Measurements from ENCODE around the gene UBE2M.

The UBE2M gene

DNA sequence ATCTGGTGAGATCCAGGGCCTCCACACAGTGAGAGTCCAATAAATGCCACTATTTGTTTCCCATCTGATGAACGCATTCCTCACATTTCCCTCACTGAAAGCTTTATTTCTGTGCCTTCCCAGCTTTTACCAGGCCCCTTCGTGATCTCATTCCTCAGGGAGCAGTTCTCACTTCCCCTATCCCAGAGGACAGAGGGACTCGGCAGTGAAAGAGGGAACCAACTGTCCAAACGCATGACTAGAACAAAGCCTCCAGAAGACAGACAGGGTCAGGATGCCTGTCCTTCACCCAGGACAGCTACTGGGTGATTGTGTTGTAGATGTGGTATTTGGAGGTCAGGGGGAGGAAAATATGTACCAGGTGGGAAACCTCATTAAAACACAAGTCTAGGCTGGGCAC, 36.8 kb downstream of the UBE2M start:
- peaks cover 16% of the 10 kb centered on the region for H3F3A ChIP-seq (ENCODE audit: insufficient read depth)
- no peak overlapping the region for H3K9ac ChIP-seq (ENCODE audit: low read length)
- peaks cover 7% of the 10 kb centered on the region; the same call in 1 of the 2 replicates for H3K79me2 ChIP-seq (ENCODE audit: insufficient read depth, low read length)
- no peaks in the 10 kb centered on the region for H4K20me1 ChIP-seq (ENCODE audit: low read depth, low read length)
- no peaks in the 10 kb centered on the region for H3K27me3 ChIP-seq (ENCODE audit: low read length)
- no peak overlapping the region for H3K4me3 ChIP-seq (ENCODE audit: insufficient read depth, low read length, poor library complexity, severe bottlenecking)
- H3K36me3 ChIP-seq (ENCODE audit: low read length) = no peaks in the 10 kb centered on the region
- H3K4me2 ChIP-seq (ENCODE audit: low read depth, low read length, poor library complexity, severe bottlenecking) = no peak overlapping the region
- H3K9me2 ChIP-seq (replicated peaks; ENCODE audit: insufficient read depth, low read length) = no peaks in the 10 kb centered on the region
- H2AFZ ChIP-seq (ENCODE audit: low read depth, low read length, severe bottlenecking) = no peak overlapping the region
- no peak overlapping the region for H3K27ac ChIP-seq (ENCODE audit: low read depth, low read length)
- no peaks in the 10 kb centered on the region for H3K9me3 ChIP-seq (ENCODE audit: insufficient read depth, low read length)
- TF ChIP-seq EZH2phosphoT487 (conservative IDR thresholded peaks at IDR 0.05; ENCODE audit: low read length) = no peak
- TF ChIP-seq CTCF (IDR thresholded peaks at IDR 0.05; ENCODE audit: insufficient read depth, low read length, poor library complexity, severe bottlenecking) = no peak

DNA sequence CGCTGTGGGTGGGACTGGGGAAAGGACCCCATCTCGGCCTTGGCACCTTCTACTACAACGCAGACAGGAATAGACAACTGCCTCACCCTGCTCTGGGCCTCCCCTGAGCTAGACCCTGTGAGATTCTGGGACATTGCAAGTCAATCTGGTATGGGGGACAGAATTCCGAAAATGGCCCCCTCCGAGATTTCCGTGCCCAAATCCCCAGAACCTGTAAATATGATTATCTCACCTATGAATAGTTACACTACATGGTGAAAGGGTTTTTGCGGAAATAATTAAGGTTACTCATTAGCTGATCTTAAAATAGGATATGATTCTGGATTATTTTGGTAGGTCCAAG, 38.2 kb downstream of the UBE2M start:
- H3K27me3 ChIP-seq (ENCODE audit: low read length) = no peaks in the 10 kb centered on the region
- H3K36me3 ChIP-seq (ENCODE audit: low read length) = no peaks in the 10 kb centered on the region
- peaks cover 7% of the 10 kb centered on the region; the same call in 1 of the 2 replicates for H3K79me2 ChIP-seq (ENCODE audit: insufficient read depth, low read length)
- no peaks in the 10 kb centered on the region for H3K9me3 ChIP-seq (ENCODE audit: insufficient read depth, low read length)
- peak overlapping the region; percentile 73 for H3K4me3 ChIP-seq (ENCODE audit: insufficient read depth, low read length, poor library complexity, severe bottlenecking)
- peak overlapping the region; percentile 96 for H3K9ac ChIP-seq (ENCODE audit: low read length)
- TF ChIP-seq EZH2phosphoT487 (conservative IDR thresholded peaks at IDR 0.05; ENCODE audit: low read length) (no peak), CTCF (IDR thresholded peaks at IDR 0.05; ENCODE audit: insufficient read depth, low read length, poor library complexity, severe bottlenecking) (no peak)
- H3K4me2 ChIP-seq (ENCODE audit: low read depth, low read length, poor library complexity, severe bottlenecking) = peak overlapping the region; percentile 85
- H3F3A ChIP-seq (ENCODE audit: insufficient read depth) = peaks cover 16% of the 10 kb centered on the region
- no peaks in the 10 kb centered on the region for H4K20me1 ChIP-seq (ENCODE audit: low read depth, low read length)
- peak overlapping the region; percentile 84 for H3K27ac ChIP-seq (ENCODE audit: low read depth, low read length)
- H3K9me2 ChIP-seq (replicated peaks; ENCODE audit: insufficient read depth, low read length) = no peaks in the 10 kb centered on the region
- H2AFZ ChIP-seq (ENCODE audit: low read depth, low read length, severe bottlenecking) = peak overlapping the region; percentile 72

DNA sequence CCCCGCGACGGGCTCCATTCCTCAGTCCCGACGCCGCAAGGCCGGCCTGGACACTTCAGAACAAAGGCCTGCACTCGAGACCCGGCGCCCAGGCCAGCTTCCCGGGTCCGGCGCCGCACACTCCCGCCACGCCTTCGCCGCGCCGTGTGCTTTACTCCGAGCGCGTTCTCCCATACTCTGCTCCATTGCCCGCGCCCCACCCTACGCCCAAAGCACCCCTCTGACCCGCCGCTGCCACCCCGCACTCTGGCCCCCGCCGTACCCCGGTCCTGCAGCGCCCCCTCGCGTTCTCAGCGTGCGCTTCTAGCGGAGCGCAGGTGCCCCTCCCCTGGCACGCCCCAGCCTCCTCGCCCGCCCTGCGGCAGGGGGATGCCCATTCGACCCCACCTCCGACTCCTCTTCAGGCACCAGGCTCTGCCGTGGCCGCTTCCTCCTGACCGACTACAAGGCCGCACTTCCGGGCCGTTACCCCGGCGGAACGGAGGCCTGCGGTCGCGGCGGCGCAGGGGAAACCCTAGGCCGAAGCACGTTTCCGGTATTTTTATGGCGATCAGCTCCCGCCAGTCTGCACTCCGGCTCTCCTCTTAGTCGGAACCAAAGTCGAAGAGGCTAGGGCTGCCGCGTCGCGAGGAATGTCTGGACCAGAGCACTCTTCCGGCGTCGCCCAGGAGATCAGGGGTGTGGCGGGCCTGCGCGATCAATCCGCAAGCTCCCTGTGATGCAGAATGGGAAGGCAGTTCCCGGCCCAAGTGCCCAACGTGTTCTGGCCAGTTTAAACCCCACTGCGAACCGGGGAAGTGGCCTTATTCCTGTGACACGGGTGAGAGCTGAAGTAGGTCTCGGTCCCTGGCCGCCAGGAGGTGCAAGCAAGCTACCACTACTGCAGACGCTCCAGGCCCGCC, 38.8 kb downstream of the UBE2M start, which contains the start of gene ZBTB45:
TSS of gene ZBTB45 (minus strand) at position 456 of the 902 bp plus-strand sequence. CDS start 2,137 bp downstream, outside the sequence.
- Histone ChIP-seq H3K36me3 (ENCODE audit: low read length) (no peaks in the 10 kb centered on the region), H3K4me2 (ENCODE audit: low read depth, low read length, poor library complexity, severe bottlenecking) (peak within 1 kb of the TSS; percentile 85)

More for the DNA sequence above, 38.8 kb downstream of the UBE2M start, which contains the start of gene ZBTB45:
- peak within 1 kb of the TSS; percentile 73 for H3K4me3 ChIP-seq (ENCODE audit: insufficient read depth, low read length, poor library complexity, severe bottlenecking)
- H3F3A ChIP-seq (ENCODE audit: insufficient read depth) = peaks cover 16% of the 10 kb centered on the region
- peak within 1 kb of the TSS; percentile 96 for H3K9ac ChIP-seq (ENCODE audit: low read length)
- H3K27ac ChIP-seq (ENCODE audit: low read depth, low read length) = peak within 1 kb of the TSS; percentile 84
- H3K9me2 ChIP-seq (replicated peaks; ENCODE audit: insufficient read depth, low read length) = no peaks in the 10 kb centered on the region
- no peaks in the 10 kb centered on the region for H3K27me3 ChIP-seq (ENCODE audit: low read length)
- no peak for TF ChIP-seq EZH2phosphoT487 (conservative IDR thresholded peaks at IDR 0.05; ENCODE audit: low read length)
- TF ChIP-seq CTCF (IDR thresholded peaks at IDR 0.05; ENCODE audit: insufficient read depth, low read length, poor library complexity, severe bottlenecking) = peak; percentile 61
- peak within 1 kb of the TSS; percentile 72 for H2AFZ ChIP-seq (ENCODE audit: low read depth, low read length, severe bottlenecking)
- no peaks in the 10 kb centered on the region for H3K9me3 ChIP-seq (ENCODE audit: insufficient read depth, low read length)
- H3K79me2 ChIP-seq (ENCODE audit: insufficient read depth, low read length) = peaks cover 11% of the 10 kb centered on the region
- H4K20me1 ChIP-seq (ENCODE audit: low read depth, low read length) = no peaks in the 10 kb centered on the region
